ENCODE measurements around the gene AOC3. TPM values are rescaled to one million over a fixed set of nuclear protein-coding genes. Genes with fewer than 3 reads are reported as not detected.

AOC3 gene
- total RNA-seq, 4 donors from 2014 or later = 120 to 591 (median 262) TPM

- TF ChIP-seq CTCF (IDR thresholded peaks at IDR 0.05; ENCODE audit: low read depth) = no peak
These were observed 35.5 kb downstream of the AOC3 start for GRCh38 chr17:42886283-42887176.

GRCh38 chr17:42889809-42890208 is 38.8 kb downstream of the AOC3 start:
- TF ChIP-seq CTCF (IDR thresholded peaks at IDR 0.05; ENCODE audit: low read depth) = no peak

- TF ChIP-seq CTCF (IDR thresholded peaks at IDR 0.05; ENCODE audit: low read depth) = no peak
These were observed 40.6 kb downstream of the AOC3 start for GRCh38 chr17:42891539-42892152.

GRCh38 chr17:42893359-42893758 is 42.4 kb downstream of the AOC3 start:
- no peak for TF ChIP-seq CTCF (IDR thresholded peaks at IDR 0.05; ENCODE audit: low read depth)

- no peak for TF ChIP-seq CTCF (IDR thresholded peaks at IDR 0.05; ENCODE audit: low read depth)
These were observed 43.5 kb downstream of the AOC3 start for GRCh38 chr17:42894283-42895184.

GRCh38 chr17:42895185-42895555 is 44.2 kb downstream of the AOC3 start:
- no peak for TF ChIP-seq CTCF (IDR thresholded peaks at IDR 0.05; ENCODE audit: low read depth)

All from subcutaneous adipose tissue (tissue), 4 donors.